Activated CD8-positive, alpha-beta memory T cell treated with anti-CD3 and anti-CD28 coated beads, Interleukin-2, amount 50 U/mL, for 1 hour (primary cell): Measurements from ENCODE around the gene CHSY1.
"Not testable (repeated sequence)": the region's sequence is repeated elsewhere in the genome, so short reads cannot be mapped to it uniquely, and the experiment has no call there.

Source experiments
- DNase-seq: peaks from one replicate; pipeline ENCODE4 v3.0.0-alpha.2; 2020; ENCODE audit errors: extremely low read depth

CHSY1 gene

DNA sequence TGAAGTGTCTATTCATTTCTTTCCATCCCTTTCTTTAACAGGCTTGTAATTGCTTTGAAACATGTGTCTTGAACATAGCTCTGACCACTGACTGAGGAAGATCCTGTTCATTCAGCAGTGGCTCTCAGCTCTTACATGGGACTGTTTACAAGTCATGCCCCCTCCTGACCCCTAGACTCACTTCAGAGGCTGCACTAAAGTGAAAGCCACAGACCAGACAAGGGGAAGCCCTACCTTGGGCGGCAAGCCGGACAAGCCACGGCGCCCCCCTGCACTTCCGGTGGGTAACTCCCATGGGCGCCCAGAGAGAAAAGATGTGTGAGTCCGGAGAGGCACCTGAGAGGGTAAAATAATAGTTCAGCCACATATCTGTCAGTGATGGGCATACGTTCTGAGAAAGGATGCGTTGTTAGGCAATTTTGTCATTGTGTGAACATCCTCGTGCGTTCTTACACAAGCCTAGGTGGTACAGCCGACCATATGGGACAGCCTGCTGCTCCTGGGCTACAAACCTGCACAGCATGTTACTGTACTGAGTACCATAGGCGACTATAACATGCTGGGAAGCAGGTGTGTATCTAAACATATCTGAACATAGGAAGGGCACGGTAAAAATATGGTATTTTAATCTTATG, 116.2 kb downstream of the CHSY1 start:
- DNase-seq = no peak

DNA sequence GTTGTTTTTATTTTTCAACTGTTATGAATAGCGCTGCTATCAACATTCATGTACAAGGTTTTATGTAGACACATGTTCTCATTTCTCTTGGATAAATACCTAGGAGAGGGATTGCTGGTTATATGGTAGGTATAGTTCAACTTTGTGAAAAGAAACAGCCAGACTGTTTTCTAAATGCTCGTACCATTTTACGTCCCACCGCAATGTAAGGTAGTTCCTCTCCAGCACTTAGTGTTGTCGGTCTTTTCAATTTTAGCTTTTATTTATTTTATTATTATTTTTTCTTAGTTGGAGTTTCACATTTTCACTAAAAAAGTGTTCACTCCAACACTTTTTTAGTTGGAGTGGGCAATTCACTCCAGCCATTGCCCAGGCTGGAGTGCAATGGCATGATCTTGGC, 117.1 kb downstream of the CHSY1 start:
- DNase-seq = no peak

DNA sequence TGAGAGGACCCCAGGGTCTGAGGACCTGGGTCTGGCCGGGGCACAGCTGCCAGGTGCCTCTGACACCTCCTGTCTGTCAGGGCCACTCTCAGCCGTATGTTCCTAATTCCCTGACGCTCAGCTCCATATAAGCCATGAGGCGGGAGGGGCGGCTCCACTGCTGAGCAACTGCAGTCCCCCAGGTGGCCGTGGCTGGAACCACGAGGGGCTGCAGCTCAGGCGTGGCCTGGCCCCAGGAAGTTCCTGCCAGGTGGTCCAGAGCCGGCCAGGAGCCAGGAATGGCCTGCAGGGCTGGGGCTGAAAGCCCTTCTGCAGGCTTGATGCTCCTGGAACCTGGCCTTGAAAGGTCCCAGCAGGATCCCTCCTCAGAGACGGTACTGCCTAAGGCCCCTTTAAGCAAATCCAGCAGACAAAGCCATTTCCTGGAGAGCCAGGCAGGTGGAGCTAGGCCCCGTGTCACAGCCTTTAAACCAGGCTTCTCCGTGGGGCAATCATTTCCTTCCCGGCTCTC, 118.0 kb downstream of the CHSY1 start:
- DNase-seq = no peak

DNA sequence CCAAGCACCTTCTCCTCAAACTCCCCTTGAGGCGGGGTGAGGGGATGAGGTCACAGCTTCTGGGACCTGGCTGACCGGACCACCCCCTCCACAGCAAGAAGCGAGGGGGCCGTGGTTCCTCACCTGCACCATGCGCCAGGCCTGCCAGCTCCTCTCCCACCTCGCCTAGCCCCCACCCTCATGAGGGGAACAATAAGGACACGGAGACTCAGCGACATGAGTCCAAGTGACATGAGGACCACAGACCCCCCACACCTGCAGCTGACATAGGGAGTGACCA, 118.7 kb downstream of the CHSY1 start:
- DNase-seq = no peak

DNA sequence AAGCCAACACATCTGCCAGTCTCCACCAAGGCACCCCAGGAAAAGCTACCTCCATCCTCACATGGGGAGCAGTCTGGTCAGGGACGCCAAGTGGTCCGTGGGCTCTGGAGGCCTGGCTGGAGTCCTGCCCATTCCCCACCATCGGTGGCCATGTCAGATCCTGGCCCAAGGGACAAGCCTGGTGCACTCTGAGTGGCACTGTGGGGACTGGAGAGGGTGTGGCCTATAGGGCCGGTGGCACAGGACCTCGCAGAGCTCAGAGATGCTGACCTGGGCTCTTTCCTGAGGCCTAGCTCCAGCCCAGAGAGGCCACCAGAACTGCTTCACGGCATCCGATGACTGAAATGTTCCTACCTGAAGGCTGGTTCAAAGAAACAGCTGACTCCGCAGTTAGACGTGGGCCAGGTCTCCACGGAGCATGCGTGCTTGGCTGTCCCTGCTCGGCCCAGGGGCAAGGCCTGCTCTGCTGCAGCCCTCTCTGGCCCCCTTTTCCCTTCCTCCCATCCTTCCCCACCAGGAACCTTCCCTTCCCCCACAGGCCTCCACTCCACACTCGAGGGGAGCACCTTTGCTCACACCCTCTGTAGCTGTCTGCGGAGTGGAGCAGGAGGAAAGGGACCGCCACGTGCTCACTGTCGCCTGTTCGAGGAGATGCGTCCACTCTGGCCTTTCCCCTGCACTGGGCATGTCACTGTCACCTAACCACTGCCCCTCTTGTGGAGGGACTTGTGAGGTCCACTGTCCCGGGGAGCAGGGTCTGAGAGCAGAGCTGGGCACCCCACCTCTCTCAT, 119.3 kb downstream of the CHSY1 start:
- no peak for DNase-seq

DNA sequence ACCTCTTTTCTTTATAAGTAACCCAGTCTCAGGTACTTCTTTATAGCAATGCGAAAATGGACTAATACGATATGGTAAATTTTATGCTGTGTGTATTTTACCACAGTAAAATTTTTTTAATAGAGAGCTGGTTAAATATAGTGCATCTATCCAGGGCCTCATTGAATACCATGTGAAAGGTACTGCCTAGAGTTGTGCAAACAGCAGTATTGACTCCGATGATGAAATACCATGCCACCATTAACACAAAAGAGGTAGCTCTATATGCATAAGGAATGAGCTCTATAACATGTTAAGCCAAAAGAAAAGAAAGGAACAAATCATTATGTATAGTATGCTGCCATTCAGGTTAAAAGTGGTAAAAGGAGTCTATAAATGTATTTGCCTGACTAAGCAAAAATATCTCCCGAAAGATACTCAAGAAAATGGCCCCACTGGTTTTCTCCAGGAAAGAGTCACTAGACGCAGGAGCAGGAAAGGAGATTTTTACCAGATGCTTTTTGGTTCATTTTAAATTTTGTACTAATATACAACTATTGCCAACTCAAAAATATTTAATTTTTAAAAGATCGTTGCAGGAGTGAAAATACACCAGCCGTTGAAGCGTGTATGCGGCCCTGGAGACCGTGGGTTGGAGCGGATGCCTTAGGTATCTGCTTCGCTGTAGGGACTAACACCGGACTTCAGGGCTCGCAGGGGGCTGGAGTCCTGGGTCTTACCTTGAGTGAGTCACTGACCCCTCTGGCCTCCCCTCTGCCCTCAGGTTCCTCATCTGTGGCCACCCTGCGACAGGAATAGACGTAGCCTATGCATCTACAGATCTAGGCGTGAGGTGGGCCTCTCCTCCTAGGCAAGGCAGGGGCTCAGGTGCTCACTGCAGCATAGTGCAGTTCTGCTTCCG, 120.1 kb downstream of the CHSY1 start:
- no peak for DNase-seq

DNA sequence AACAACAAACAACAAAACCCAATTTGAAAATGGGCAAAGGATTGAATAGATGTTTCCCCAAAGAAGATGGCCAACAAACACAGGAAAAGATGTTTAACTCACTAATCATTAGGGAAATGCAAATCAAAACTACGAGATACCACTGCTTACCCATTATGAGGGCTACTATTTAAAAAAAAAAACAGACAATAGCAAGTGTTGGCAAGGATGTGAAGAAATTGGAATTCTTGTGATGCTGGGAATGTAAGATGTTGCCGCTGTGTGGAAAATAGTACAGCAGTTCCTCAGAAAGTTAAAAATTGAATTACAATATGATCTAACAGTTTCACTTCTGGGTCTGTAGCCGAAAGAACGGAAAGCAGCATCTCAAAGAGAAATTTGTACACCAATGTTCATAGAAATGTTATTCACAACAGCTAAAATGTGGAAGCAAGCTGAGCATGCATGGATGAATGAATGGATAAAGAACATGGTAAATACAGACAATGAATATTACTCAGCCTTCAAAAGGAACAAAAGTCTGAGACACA, 121.9 kb downstream of the CHSY1 start:
- DNase-seq = no peak

DNA sequence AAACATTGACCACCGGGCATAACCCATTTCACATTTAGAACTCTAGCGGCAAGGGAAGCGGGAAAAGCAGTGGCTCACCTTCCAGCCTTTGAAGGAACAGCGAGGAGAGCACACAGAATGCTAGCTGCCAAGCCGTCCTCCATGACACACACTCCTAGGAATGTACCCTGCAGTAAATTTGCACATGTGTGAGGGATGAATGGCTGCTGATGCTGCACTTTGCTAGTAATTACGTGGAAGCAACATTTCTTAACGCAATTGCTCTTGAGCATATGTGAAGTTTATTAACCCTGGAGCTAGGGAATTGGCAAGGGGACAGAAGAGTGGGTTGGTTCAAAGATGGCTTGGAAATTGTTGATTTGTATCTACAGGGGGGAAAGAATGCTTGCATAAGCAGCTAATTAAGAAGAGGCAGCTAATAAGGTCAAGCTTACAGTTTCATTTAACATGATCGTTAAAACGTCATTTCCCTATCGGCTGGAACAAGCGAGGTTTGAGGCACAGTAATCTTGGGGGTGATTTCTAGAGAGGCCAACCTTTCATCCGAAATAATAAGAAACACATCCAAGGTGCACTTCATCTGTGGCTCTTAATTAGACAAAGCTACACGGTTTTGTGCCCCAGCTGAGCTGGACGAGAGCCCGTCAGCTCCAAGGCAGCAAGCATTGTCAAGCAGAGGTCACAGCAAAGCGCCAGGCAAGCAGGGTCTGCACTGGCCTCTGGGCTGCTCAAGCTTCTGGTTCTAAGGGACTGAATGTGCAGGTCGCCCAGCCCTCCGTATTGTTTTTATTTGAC, 123.4 kb downstream of the CHSY1 start:
- no peak for DNase-seq

DNA sequence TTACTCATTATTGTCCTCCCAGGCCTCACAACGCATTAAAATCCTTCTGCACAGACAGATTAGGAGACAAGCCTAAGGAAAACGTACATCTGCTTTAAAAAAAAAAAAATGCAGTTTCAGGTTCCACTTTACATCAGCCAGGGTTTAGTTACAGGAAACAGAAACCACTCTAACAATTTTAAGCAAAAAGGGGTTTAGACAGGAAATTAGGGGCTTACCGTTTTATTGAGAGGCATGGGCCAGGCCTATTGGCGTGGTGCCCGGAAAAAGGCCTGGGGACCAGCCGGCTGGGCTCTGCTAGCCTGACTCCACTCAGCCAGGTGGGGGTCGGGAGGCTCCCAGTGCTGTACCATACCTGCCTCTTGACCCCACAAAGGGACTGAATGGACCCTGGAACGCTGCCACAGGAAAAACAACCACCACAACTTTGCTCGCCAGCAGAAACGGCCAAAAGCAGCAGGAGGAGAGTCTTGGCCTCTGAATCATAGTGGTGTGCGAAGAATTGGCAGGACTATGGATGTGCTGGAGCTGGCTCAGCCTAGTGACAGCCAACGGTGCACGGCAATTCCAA, 124.3 kb downstream of the CHSY1 start:
- no peak for DNase-seq

DNA sequence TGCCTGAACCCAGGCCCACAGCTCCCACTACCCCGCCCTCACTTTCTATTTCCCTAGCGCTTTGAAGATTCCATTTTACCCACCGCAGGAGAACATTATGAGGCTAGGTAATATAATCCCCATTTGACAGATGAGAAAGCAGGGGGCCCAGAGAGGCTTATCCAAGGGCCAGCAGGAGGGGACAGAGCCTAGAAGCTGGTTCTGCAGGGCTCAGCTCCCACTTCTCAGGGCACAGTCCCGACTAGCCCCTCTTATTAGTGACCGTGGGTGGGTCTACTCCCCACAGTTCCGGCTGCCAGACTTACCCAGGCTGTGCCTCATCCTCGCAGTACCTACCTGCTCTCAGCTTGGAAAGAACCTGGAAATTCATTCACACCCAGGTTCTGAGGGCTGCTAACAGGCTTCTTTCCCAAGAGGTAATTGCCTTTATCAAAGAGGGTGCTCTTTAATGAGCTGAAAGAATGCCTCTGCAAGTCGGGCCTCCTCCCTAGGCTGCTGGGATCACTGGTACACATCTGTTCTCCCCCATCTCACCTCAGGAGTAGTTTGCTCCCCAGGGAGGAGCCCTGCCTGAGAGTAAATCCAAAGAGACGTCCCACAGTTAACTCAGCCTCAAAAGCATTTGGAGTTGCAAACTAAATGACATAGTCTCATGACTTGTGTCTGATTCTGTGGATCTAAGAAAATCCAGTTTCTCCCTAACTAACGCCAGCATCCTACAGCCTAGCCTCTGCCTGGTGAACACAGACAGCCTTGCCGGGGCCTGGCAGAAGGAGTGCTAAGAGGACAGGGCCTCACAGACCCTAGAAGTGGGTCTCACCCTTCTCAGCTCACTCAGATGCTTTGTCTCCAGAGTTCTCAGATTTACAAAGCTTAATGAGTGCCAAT, 125.0 kb downstream of the CHSY1 start:
- no peak for DNase-seq

DNA sequence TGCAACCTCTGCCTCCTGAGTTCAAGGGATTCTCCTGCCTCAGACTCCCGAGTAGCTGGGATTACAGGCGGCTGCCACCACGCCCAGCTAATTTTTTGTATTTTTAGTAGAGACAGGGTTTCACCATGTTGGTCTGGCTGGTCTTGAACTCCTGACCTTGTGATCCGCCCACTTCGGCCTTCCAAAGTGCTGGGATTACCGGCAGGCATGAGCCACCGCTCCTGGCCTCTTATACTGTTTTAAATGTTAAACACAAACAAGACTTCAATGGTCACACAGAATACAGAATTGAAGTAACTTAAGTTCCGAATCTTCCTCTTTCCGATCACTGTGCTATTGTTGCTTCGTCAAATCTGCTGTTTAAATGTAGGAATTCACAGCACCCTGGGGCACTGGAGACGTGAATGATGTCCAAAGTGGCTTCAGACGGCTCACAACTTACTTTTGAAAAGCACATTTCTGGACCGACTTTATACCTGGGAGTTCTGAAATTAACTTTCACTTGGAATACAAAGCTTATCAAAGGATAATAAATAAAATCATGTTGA, 125.9 kb downstream of the CHSY1 start:
- not testable (repeated sequence) for DNase-seq
